ENCODE results near the gene FTCD.

Gene FTCD

DNA sequence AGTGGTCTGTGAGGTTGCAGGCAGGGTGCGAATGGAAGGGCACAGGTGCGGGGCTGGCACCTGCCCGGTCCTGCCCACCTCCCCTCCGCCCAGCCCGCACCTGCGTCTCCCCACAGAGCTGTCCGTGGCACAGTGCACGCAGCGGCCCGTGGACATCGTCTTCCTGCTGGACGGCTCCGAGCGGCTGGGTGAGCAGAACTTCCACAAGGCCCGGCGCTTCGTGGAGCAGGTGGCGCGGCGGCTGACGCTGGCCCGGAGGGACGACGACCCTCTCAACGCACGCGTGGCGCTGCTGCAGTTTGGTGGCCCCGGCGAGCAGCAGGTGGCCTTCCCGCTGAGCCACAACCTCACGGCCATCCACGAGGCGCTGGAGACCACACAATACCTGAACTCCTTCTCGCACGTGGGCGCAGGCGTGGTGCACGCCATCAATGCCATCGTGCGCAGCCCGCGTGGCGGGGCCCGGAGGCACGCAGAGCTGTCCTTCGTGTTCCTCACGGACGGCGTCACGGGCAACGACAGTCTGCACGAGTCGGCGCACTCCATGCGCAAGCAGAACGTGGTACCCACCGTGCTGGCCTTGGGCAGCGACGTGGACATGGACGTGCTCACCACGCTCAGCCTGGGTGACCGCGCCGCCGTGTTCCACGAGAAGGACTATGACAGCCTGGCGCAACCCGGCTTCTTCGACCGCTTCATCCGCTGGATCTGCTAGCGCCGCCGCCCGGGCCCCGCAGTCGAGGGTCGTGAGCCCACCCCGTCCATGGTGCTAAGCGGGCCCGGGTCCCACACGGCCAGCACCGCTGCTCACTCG, 23.3 kb downstream of the FTCD start:
- no peak for DNase-seq

DNA sequence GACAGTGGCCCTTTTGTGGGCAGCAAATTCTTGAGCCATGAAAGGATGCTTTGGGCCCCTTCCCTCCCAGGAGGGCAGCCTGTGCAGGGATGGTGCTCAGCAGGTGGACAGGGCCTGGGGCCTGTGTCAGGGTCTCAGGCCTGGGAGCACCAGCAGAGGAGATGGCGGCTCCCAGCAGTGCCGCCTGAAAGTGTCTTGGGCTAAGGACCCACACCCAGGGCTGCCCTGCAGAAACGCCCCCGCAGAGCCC, 23.9 kb downstream of the FTCD start:
- no peak for DNase-seq

DNA sequence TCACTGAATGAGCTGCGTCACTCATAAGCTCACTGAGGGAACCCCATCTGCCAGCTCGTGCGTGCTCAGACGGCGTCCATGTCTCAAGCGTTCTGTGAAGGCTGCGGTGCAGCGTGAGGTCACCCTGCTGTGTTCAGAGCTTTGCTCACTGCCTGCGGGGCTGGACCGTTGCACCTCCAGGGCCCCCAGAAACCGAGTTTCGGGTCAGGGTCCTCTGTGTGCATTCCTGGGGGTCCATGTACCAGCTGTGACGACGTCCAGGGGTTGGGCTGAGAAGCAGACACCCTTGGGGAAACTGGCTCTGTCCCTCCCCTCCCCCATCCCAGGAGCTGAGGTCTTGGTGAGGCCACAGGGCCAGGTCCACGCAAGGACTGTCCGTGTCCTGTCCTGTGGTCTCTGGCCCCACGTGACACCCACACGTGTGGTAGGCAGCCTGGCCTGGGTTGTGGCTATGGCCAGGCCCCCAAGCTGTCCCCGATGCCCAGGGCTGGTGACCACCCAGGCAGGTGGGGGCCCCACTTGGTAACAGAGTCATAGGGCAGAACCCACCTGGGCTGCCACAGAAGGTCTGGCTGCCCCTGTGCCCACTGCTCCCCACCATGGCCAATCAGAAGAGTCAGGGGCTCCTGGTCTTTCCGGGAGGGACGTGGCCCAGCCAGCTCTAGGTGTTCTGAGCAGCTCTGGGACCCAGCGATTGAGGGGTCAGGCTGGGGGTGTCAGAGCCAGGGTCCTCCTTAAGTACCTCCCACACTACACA, 24.4 kb downstream of the FTCD start:
- no peak for DNase-seq

DNA sequence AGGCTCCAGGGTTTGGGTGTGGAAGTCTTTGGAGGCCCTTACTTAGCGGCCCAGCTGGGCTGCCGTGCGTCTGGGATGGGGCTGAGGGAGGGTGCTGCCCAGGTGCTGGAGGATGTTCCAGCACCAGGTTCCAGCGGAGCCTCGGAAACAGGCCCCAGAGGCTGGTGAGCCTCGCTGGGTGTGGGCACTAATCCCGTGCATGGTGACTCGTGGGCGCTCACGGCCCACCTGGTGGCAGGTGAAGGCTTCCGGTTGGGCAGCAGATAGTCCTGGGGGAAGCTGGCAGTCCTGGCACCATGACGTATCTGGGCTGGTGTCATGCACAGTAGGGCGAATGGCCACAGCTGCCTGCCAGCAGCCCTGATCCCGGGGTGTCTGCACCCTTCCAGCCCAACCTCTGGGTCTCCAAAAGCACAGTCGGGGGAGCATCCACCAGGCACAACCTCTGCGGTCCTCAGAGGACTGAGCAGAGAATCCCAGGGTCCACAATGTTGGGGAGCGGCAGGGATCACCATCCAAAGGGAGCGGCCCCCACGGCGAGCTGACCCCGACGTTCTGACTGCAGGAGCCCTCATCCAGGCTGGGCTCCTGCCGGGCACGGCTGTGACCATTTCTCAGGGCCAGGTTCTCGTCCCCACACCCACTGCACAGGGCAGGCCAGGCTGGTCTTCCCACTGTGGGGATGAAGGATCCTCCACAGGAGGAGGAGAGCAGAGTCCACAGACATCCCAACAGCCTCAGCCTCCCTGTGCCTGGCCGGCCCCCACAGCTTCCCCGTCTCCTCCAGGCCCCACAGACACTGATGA, 25.3 kb downstream of the FTCD start:
- no peak for DNase-seq

DNA sequence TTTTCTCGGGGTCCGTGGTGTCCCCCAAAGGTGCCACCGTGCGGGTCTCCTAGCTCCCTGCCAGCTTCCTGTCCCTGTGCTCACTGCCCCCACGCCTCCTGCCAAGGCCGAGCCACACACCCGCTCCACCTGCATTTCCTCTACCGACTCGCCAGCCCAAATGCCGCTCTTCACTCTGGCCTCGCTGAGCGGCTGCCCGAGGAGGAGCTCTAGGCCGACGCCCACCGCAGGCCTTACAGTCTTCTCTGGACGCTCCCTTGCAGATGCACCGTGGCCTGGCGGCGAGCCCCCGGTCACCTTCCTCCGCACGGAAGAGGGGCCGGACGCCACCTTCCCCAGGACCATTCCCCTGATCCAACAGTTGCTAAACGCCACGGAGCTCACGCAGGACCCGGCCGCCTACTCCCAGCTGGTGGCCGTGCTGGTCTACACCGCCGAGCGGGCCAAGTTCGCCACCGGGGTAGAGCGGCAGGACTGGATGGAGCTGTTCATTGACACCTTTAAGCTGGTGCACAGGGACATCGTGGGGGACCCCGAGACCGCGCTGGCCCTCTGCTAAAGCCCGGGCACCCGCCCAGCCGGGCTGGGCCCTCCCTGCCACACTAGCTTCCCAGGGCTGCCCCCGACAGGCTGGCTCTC, 26.3 kb downstream of the FTCD start:
- no peak for DNase-seq

DNA sequence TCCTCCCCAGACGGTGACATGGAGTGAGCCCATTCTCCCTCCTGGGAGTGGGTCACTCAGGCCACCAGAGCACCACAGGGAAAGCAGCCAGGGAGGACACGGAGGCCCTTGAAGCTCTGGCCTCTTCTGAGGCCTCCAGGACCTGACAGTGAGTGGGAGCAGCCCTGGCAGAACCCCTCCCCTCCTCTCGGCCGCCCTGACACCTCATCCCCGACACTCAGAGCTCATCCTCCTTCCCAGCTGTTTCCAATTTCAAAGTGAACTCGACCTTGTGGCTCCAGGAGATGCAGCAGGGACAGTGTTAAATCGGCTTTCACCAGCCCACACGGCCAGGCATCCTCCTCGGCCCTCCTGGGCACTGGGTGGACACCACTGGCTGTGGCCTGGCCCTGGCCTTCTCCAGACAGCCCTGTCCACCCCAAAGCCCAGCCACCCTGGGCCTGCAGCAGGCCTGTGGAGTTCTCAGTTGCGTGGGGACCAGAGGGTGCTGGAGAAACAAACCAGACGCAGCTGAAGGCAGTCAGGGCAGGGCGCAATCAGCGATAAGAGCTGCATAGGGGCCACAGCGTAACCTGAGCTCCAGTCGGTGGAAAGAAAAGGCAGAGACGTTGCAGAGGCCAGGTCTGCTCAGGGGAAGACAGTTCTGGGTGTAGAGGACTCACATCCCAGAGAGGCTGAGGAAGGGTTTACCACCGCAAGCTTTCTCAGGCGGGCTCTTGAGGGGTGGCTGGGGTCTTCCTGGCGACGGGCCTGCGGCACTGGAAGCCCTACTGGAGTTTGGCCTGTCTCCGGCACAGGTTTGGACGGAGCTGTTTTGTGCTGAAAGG, 27.1 kb downstream of the FTCD start:
- no peak for DNase-seq

DNA sequence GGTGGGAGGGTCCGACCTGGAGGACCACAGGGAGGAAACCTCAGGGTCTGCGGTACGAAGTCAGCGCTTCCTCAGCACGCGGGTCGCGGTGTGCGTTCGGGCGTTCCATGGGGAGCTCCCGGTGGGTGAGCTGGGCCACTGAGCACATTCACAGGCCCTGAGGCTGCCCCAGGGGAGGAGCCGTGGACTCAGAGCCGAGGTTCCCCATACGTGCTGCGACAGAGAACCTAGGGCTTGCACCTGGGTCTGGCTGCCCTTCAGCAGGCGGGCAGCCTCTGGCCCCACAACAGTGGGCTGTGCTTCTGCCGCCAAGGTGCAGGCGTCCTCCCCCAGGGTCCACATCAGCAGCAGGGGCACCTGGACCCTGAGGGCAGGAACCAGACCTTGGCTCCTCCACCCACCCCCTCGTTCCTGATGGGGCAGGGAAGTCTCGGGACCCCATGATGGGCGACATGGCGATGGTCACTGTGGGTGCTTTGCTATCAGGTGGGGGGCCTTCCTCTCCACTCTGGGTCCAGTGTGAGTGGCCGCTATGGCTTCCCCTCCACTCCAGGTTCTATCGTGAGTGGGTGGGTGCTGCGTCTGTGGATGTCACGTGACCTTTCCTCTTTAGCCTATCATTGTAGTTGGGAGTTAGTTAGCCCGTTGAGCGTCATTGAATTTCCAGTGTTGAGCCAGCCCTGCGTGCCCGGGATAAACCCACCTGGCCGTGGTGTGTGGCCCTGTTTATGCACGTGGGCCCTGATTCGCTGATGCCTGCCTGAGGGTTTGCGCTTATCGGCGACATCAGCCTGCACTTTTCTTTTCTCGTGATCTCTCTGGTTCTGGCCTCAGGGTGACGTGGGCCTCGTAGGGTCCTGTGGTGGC, 27.9 kb downstream of the FTCD start:
- DNase-seq = no peak

DNA sequence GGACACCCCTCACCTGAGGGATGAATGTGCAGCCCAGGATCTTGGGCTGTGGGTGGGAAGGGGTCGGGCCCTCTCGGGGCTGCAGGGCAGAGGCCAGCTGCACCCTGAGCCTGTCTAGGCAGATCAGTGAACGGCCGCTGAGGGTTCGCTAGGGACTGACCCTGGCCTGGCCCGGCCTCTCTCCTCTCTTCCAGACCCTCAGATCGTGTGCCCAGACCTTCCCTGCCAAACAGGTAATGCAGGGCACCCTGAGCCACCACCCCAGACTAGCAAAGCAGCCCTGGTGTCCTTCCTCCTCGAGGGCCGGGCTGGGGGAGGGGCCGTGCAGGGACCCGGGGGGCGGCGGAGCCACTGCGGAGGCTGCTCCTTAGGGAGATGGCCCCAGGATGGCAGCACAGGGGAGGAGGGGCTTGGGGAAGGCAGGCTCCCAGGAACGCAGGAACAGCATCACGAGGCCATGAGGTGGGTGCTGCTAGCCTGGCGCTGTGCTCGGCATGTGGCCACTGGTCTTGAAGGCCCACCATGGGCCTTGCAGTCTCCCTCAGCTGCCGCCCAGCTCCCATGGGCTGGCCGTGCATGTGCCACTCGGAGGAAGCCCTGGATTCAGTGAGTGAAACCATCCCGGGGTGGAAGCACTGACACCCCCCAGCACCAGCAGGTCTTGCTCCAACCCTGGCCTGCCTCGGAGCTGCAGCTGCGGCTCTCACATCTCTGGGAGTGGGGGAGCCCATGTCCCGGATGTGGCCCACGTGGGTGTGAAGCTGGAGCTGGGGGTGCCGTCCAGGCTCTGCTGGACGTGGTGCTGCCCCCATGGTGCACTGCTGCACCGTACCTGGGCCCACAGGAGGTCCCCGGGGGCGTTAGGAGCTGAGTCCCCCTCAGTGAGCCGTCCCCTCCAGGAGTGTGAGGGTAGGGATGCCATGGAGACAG, 28.8 kb downstream of the FTCD start:
- DNase-seq = no peak

DNA sequence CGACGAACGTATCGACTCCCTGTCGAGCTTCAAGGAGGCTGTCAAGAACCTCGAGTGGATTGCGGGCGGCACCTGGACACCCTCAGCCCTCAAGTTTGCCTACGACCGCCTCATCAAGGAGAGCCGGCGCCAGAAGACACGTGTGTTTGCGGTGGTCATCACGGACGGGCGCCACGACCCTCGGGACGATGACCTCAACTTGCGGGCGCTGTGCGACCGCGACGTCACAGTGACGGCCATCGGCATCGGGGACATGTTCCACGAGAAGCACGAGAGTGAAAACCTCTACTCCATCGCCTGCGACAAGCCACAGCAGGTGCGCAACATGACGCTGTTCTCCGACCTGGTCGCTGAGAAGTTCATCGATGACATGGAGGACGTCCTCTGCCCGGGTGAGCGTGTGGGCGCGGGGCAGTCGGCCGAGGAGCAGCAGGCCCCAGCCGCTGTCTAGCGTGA, 29.5 kb downstream of the FTCD start:
- no peak for DNase-seq

DNA sequence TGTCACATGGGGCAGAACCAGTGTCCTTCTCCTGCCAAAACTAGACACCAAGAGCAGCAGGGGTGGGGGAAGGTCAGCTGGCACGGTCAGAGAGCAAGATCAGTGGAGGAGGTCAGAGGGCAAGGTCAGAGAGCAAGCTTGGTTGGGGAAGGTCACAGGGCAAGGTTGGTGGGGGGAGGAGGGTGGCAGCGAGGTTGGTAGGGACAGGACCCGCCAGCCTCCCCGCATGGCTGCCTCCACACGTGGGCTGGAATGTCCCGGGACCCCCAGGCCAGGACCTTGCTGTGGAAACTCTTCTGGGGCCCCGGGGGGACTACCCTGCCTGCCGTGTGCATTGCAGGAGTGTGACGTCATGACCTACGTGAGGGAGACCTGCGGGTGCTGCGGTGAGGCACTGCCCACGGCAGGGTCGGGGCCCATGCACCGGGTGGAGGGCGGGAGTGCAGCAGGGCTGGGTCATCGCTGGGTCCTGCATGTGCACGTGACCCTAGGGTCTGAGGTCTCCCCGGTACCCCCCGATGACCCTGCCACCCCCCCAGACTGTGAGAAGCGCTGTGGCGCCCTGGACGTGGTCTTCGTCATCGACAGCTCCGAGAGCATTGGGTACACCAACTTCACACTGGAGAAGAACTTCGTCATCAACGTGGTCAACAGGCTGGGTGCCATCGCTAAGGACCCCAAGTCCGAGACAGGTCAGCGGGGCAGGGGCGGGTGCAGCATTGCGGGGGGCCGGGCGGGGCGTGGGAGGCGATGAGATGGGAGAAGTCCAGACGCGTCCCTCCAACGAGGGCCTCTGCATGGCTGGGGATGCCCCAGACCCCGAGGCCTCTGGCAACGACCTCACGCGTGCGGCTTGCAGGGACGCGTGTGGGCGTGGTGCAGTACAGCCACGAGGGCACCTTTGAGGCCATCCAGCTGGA, 30.2 kb downstream of the FTCD start:
- DNase-seq = no peak

DNA sequence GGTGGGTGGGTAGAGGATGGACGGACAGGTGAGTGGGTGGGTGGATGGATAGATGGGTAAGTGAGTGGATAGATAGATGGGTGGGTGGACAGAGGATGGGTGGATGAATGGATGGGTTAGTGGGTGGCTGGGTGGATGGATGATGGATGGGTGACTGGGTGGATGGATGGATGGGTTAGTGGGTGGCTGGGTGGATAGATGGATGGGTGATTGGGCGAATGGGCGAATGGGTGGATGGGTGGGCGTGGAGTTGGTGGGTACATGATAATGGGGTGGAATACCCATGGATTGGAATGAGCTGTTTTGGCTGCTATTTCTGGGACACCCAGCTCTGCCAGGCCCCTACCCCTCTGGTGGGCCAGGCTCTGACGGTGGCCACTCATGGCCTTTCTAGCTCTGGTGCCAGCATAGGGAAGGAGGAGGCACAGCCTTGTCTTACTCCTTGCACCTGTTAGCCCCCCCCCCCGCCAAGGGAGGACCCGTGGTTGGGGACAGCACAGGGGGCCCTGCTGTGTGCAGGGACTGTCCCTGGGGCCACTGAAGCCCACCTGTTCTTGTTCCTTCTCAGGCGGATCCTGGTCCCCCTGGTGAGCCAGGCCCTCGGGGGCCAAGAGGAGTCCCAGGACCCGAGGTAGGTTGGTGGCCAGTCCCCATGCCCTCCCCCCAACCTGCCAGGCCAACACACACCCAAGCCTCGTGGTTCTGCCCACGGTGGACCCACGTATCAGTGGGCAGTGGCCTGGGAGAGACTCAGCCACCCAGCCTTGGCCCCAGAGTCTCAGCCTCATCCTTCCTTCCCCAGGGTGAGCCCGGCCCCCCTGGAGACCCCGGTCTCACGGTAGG, 31.1 kb downstream of the FTCD start:
- DNase-seq = no peak

DNA sequence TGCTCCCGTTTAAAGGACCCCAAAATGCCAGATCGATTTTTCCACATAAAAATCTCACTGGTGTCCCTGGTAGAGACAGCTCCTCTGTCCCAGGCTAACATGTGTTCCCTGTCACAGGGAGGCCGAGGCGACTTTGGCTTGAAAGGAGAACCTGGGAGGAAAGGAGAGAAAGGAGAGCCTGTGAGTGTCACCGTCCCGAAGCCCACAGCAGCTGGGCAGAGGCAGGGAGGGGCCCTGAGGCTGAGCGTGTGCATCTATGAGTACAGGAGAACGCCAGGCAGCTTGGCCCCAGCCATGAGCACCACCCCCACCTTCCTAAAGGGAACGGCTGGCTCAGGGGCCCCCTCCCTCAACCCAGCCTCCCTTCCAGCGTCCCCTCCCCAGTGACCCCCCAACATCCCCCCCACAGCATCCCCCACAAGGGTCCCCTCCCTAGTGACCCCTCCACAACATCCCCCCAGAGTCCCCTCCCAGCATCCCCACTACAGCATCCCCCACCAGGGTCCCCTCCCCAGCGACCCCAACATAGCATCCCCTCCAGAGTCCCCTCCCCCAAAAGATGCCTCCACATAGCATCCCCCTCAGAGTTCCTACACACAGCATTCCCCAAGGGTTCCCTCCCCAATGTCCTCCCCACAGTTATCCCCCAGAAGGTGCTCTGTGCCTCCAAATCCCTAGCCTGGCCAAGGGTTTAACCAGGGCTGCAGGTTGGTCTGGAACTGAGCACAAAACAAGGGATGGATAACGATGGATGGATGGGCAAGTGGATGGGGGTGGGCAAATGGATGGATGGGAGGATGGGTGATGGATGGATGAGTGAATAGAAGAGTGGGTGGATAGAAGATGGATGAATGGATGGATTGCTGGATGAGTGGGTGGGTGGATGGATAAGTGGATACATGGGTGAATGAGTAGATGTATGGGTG, 32.4 kb downstream of the FTCD start:
- no peak for DNase-seq

DNA sequence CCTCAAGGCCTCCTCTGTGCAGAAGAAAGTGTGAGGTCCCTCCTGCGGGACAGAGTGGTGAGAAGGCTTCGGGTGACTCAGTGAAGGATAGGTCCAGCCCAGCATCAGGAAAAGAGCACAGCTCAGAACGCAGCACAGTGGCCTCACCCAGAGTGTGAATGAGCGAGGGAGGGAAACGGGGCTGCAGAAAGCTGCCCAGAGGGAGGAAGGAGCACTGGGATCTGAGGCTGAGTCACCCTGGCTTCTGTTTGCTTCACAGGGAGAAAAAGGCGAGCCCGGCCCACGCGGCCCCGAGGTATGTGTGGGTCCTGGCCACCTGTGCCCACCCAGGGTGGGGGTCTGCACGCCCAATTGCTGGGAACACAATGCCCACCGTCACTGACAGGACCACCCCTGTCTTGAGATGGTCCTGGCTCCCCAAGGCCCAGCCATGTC, 33.1 kb downstream of the FTCD start:
- DNase-seq = no peak

DNA sequence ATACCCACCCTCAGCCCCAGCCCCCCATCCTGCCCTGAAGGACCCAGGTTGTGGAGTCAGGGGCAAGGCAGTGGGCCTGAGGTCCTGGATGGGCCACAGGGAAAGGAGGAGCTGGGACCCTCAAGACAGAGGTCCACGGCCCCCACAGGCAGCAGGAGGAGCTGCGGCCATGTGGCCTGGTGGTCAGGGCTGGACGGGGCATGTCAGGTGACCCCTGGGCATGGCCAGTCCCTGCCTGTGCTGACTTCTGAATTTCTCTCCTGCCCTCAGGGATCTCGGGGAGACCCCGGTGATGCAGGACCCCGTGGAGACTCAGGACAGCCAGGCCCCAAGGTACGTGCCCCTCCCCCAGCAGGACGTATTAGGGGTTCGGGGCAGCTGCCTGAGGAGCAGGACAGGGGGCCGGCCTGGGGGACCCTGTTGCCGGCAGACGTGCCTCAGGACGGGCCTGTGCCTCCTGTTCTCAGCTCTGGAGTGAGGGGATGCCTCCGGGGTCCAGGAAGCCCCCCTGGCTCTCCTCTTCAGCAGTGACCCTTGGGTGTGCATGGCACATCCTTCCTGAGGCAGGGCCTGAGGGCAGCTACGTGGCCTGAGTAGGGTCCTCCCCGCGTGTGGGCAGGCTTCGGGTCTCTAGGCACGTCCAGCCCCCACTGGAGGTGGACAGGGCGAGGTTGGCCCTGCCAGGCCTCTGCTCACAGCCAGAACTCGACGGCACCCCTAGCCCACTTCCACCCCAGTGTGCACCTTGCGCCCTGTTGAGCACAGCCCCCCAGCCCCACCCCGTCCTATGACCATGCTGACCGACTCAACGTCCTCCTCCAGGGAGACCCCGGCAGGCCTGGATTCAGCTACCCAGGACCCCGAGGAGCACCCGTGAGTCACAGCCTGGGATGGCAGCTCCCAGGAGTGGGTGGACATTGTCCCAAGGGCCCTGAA, 33.8 kb downstream of the FTCD start:
- no peak for DNase-seq

All from NK-92 treated with Interleukin-12 subunit alpha and Interleukin-12 subunit beta, amount 100 ng/mL, for 24 hours (cell line).